HCT116 (cell line): Measurements from ENCODE around the gene RHD. TPM values are rescaled to one million over a fixed set of nuclear protein-coding genes. Genes with fewer than 3 reads are reported as not detected.
"Not testable (repeated sequence)": the region's sequence is repeated elsewhere in the genome, so short reads cannot be mapped to it uniquely, and the experiment has no call there.

Source experiments
- ATAC-seq: fragments of 200-7000 bp; cut with Tn5 transposase; 2 replicates; pipeline ENCODE4 v1.9.1; 2020; ENCODE audit warnings: mild to moderate bottlenecking, moderate library complexity
- BruUV-seq: library from RNA; stranded (reverse); fragments of 400-500 nt; replicated peaks from 2 replicates; lab custom pipeline; 2021; lab: Mats Ljungman, UMichigan
- CTCF ChIA-PET: fragments of 300-600 bp; sonication (Branson Sonifier 250); formaldehyde crosslinking; loops from one replicate; lab custom pipeline; 2021; ENCODE audit warnings: antibody characterized with exemption; lab: Charles Lee
- POLR2A ChIA-PET: fragments of 300-600, 350-600 bp; sonication (Branson Sonifier 250); formaldehyde crosslinking; loops from one replicate; lab custom pipeline; 2021; ENCODE audit warnings: antibody characterized with exemption; lab: Charles Lee
- RAD21 ChIA-PET, 2 experiments: fragments of 300-600 bp; sonication (Branson Sonifier 250); formaldehyde crosslinking; loops; one replicate each; lab custom pipeline; 2023; ENCODE audit warnings: low total read pairs in 2 of 2; ENCODE audit not compliant: uncharacterized antibody in 2 of 2, unreplicated experiment in 2 of 2, low non-redundant PET in 1 of 2; lab: Charles Lee
- DNase-seq: peaks from one replicate; pipeline ENCODE4 v3.0.0-alpha.2; 2010; ENCODE audit warnings: low read depth, low spot score
- H2AFZ ChIP-seq: fragments of 200-600 bp; shearing (Covaris generic), sonication (generic); 2 replicates; pipeline ENCODE4 v1.6.1; 2017; ENCODE audit warnings: low read depth, mixed run types, mixed read lengths, antibody characterized with exemption, low read length; ENCODE audit not compliant: poor library complexity, severe bottlenecking
- H3K27ac ChIP-seq: 2 replicates; pipeline ENCODE4 v1.5.1; 2012; ENCODE audit warnings: low read depth, low read length
- H3K27me3 ChIP-seq: fragments of 200-600 bp; sonication (generic); 2 replicates; pipeline ENCODE4 v1.6.1; 2016; ENCODE audit warnings: mixed run types, low read length, mixed read lengths; ENCODE audit not compliant: insufficient read depth
- H3K36me3 ChIP-seq, 2 experiments: fragments of 200-500 bp in 1 of 2; fragments of 200-600 bp in 1 of 2; sonication (Bioruptor generic) in 1 of 2; sonication (generic) in 1 of 2; 2 replicates each; pipeline versions ENCODE4 v1.5.1 to v1.6.1; 2014 to 2016; ENCODE audit warnings: low read length in 2 of 2, inconsistent platforms in 1 of 2, mixed read lengths in 1 of 2, mixed run types in 1 of 2; ENCODE audit not compliant: insufficient read depth in 2 of 2, control insufficient read depth in 1 of 2
- H3K4me1 ChIP-seq, 2 experiments: fragments of 200-600 bp in 1 of 2; sonication (generic) in 1 of 2; 2 replicates each; pipeline versions ENCODE4 v1.5.1 to v1.6.1; 2012 to 2017; ENCODE audit warnings: low read length in 2 of 2, inconsistent platforms in 1 of 2, mild to moderate bottlenecking in 1 of 2, mixed read lengths in 1 of 2, mixed run types in 1 of 2, moderate library complexity in 1 of 2; ENCODE audit not compliant: insufficient read depth in 2 of 2, control insufficient read depth in 1 of 2
- H3K4me2 ChIP-seq: fragments of 200-600 bp; sonication (generic); 2 replicates; pipeline ENCODE4 v1.6.1; 2017; ENCODE audit warnings: mixed run types, low read length, mixed read lengths
- H3K4me3 ChIP-seq, 2 experiments: fragments of 200-600 bp in 1 of 2; sonication (generic) in 1 of 2; replicated peaks in 1 of 2; 2 replicates each; pipeline ENCODE4 v1.5.1; 2011 to 2016; ENCODE audit warnings: low read length in 2 of 2, control low read depth in 1 of 2, low read depth in 1 of 2, mild to moderate bottlenecking in 1 of 2, mixed read lengths in 1 of 2, mixed run types in 1 of 2
- H3K79me2 ChIP-seq: fragments of 200-600 bp; sonication (generic); 2 replicates; pipeline ENCODE4 v1.6.1; 2017; ENCODE audit warnings: mild to moderate bottlenecking, mixed run types, low read length, moderate library complexity, mixed read lengths; ENCODE audit not compliant: insufficient read depth
- H3K9ac ChIP-seq: fragments of 200-600 bp; sonication (generic); 2 replicates; pipeline ENCODE4 v1.6.1; 2016; ENCODE audit warnings: low read length, mixed read lengths
- H3K9me2 ChIP-seq: fragments of 200-600 bp; sonication (generic), shearing (Covaris generic); 2 replicates; pipeline ENCODE4 v1.6.1; 2017; ENCODE audit warnings: mixed run types, mild to moderate bottlenecking, moderate library complexity; ENCODE audit not compliant: insufficient read depth
- H3K9me3 ChIP-seq, 2 experiments: fragments of 200-500 bp in 1 of 2; fragments of 200-600 bp in 1 of 2; sonication (Bioruptor generic) in 1 of 2; sonication (generic) in 1 of 2; 2 replicates each; pipeline ENCODE4 v1.6.1; 2014 to 2017; ENCODE audit warnings: low read length in 2 of 2, mixed read lengths in 2 of 2, inconsistent platforms in 1 of 2, low read depth in 1 of 2, mild to moderate bottlenecking in 1 of 2, mixed run types in 1 of 2, moderate library complexity in 1 of 2; ENCODE audit not compliant: control insufficient read depth in 1 of 2, insufficient read depth in 1 of 2
- H4K20me1 ChIP-seq: fragments of 200-600 bp; sonication (generic), shearing (Covaris generic); 2 replicates; pipeline ENCODE4 v1.6.1; 2017; ENCODE audit warnings: mixed run types, mild to moderate bottlenecking, moderate library complexity; ENCODE audit not compliant: insufficient read depth
- intact Hi-C: fragments of 100-400 bp; cut with micrococcal nuclease; formaldehyde crosslinking; loops from 2 replicates; pipeline ENCODE4 v1.10.0; 2022
- total RNA-seq: library from RNA; stranded (reverse); gene quantifications from one replicate; pipeline ENCODE4 v1.2.1, GENCODE V29; 2021; ENCODE audit not compliant: unreplicated experiment

RHD gene
- total RNA-seq, 1 experiment from 2014 or later: not detected

- H3K9me3 ChIP-seq, H3K36me3 ChIP-seq, H3K27ac ChIP-seq, H3K9me2 ChIP-seq, H3K4me2 ChIP-seq, H3K4me3 ChIP-seq, ATAC-seq, intact Hi-C loops, DNase-seq, H3K27me3 ChIP-seq, H3K9ac ChIP-seq, H2AFZ ChIP-seq, H4K20me1 ChIP-seq, BruUV-seq: not testable (repeated sequence)
- ChIA-PET RAD21 (interaction anchor here in 1 of 2 experiments (0.6 kb wide), 1 partner anchor 822 kb away, joined by 4 read pairs; the partner anchor contains the start of gene STPG1), CTCF (interaction anchor here (0.7 kb wide), 1 partner anchor 820 kb away, joined by 3 read pairs; the partner anchor contains the start of gene NIPAL3), POLR2A (interaction anchor here (0.7 kb wide), 1 partner anchor 52 kb away, joined by 4 read pairs; no protein-coding TSS in a partner anchor)
- H3K4me1 ChIP-seq: peaks cover 33 to 45% of the 10 kb centered on the region in 2 experiments
- H3K79me2 ChIP-seq: peaks cover 35% of the 10 kb centered on the region
Measured at GRCh38 chr1:25235411-25235810, 36.9 kb upstream of the RHD start.

- H3K9me2 ChIP-seq, intact Hi-C loops, H3K27me3 ChIP-seq, H3K36me3 ChIP-seq, H3K9me3 ChIP-seq, H2AFZ ChIP-seq, H3K9ac ChIP-seq, ATAC-seq, H4K20me1 ChIP-seq, DNase-seq, H3K4me3 ChIP-seq, BruUV-seq: not testable (repeated sequence)
- Histone ChIP-seq H3K4me2 (0 out of 2 replicates have a peak overlapping the region, but pooled peaks have one; percentile 47), H3K27ac (peak overlapping the region; percentile 30; the same call in 1 of the 2 replicates), H3K4me1 (peaks cover 35 to 50% of the 10 kb centered on the region in 2 experiments), H3K79me2 (peaks cover 27% of the 10 kb centered on the region)
- POLR2A ChIA-PET: interaction anchor here (0.7 to 1.7 kb wide), 2 partner anchors 11 to 52 kb away, joined by 4 to 7 read pairs; partner anchors contain the start of gene RSRP1
- RAD21 ChIA-PET: interaction anchor here in 1 of 2 experiments (0.6 kb wide), 1 partner anchor 823 kb away, joined by 4 read pairs; the partner anchor contains the start of gene STPG1
- CTCF ChIA-PET: interaction anchor here (0.7 kb wide), 1 partner anchor 821 kb away, joined by 3 read pairs; the partner anchor contains the start of gene NIPAL3
Measured at GRCh38 chr1:25236261-25236660, 36.0 kb upstream of the RHD start.
